HG02763 (cell line): ENCODE results near the gene TMEM218.
"Not testable (repeated sequence)": the region's sequence is repeated elsewhere in the genome, so short reads cannot be mapped to it uniquely, and the experiment has no call there.

Source experiments
- ATAC-seq: cut with Tn5 transposase; IDR thresholded peaks from one replicate; pipeline ENCODE4 v1.9.1; 2021; ENCODE audit warnings: mild to moderate bottlenecking, moderate library complexity; ENCODE audit not compliant: unreplicated experiment

The TMEM218 gene

DNA sequence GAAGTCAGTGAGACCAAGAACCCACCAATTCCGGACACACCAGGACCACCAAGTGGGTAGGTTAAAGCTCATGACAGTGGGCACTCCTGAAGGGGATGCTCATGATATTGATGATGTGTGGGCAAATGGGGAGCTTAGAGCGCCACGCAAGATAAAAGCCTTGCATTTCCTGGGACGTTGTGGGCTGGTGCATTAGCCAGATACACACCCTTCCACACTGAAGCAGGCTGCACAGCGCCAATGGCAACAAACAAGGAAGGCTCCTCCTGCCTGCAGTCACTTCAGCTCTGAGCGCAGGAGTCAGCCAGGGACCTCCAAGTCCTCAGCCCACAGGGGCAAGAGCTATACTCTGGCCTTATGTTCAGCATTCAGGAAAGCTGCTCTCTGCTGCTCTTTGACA lies 20.6 kb downstream of the TMEM218 start:
- ATAC-seq, result no peak

DNA sequence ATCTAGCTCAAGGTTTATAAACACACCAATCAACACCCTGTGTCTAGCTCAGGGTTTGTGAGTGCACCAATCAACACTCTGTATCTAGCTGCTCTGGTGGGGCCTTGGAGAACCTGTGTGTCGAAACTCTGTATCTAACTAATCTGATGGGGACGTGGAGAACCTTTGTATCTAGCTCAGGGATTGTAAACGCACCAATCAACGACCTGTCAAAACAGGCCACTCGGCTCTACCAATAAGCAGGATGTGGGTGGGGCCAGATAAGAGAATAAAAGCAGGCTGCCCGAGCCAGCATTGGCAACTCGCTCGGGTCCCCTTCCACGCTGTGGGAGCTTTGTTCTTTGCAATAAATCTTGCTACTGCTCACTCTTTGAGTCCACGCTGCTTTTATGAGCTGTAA lies 21.3 kb downstream of the TMEM218 start:
- ATAC-seq, result not testable (repeated sequence)

- not testable (repeated sequence) for ATAC-seq
Observed at GRCh38 chr11:125089481-125089880, 21.9 kb downstream of the TMEM218 start.

GRCh38 chr11:125088576-125089455 lies 22.6 kb downstream of the TMEM218 start:
- ATAC-seq, result no peak

- no peak for ATAC-seq
Observed at GRCh38 chr11:125088123-125088522, 23.3 kb downstream of the TMEM218 start.

DNA sequence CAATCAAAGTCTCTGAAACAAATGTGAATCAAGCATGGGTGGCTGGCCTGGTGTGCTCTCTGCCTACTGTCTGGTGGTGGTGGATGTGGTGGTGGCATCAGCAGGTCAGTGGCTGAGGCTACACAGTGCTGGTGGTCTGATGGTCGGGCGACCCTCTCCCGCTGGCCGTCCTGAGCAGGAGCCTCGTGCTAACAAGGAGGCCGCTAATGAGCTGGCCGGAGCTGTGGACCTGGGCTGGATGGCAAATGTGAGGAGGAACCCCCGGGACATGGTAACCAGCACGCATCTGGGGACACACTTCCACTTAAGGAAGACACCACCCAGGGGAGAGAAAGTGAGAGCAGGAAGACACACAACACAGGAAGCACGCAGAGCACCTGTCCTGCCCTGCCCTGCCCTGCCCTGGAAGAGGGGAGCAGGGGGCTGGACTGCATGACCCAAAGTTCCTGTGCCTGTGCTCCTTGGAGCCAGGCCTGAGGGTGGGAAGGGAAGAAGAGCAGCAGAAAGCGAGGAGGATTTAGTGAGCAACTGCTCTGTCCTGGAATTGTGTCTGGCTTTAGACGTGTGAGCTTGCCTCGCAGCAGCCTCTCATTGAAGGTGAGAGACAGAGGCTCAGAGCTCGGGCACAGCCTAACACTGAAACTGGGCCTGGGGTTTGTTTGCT lies 24.7 kb downstream of the TMEM218 start:
- no peak for ATAC-seq

DNA sequence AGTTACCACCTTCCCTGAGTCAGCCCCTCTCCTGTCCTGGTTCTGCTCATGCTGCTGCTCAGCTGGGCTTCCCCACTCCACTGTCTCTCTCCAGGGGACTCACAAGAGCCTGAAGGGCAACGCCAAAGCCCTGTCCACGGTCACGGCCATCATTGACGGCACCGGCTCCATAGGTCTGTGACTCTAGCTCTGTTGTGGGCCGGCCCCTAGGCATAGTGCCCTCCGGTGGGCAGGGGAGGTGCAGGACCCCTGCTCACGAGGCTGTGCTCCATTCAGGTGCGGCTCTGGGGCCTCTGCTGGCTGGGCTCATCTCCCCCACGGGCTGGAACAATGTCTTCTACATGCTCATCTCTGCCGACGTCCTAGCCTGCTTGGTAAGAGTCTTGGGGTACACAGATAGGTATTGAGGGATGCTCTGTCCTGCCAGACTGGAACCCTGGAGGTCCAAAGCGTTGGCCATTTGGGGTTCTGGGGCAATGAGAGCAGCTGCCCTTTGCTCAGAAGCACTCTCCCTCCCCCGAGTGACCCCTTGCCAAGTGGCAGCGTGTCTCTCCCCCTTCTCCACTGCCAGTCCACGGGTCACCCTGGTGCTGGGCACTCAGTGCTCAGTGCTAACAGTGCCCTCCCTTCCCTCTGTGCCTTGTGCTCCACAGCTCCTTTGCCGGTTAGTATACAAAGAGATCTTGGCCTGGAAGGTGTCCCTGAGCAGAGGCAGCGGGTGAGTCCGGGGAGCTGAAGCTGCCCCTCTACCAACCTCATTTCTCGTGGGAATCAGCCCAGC lies 25.9 kb downstream of the TMEM218 start:
- ATAC-seq, result no peak

DNA sequence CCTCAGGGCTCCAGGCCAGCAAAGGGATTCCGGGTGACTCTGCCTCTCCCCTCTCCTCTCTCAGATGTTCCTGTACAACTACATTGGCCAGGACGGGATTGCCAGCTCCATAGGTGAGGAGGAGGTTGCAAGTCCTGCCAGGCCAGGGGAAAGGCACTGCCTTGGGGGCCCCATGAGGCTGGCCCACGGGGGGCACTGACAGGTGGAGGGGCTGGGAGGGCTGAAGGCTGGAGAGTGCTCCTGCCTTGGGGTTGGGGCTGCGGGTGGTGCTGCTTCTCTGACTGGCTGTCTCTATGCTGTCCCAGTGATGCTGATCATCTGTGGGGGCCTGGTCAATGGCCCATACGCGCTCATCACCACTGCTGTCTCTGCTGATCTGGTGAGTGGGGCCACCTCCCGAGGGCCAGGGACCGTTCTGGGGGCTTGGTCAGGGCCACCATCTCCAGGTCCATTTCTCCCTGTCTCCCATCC lies 26.6 kb downstream of the TMEM218 start:
- no peak for ATAC-seq

DNA sequence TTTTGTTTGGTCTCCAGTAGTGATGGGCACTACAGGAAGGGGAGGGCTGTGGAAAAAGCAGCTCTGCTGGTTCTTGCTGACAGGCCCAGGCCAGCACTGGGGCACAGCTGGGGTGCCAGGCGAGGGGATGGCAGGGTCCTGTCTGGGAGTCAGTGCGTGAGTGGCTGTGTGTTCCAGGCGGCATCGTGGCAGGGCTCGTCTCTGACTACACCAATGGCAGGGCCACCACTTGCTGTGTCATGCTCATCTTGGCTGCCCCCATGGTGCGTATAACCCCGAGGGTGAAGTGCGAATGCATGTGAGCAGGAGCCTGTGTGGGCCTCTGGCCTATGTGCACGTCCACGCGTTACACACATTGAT lies 27.4 kb downstream of the TMEM218 start:
- ATAC-seq, result no peak

DNA sequence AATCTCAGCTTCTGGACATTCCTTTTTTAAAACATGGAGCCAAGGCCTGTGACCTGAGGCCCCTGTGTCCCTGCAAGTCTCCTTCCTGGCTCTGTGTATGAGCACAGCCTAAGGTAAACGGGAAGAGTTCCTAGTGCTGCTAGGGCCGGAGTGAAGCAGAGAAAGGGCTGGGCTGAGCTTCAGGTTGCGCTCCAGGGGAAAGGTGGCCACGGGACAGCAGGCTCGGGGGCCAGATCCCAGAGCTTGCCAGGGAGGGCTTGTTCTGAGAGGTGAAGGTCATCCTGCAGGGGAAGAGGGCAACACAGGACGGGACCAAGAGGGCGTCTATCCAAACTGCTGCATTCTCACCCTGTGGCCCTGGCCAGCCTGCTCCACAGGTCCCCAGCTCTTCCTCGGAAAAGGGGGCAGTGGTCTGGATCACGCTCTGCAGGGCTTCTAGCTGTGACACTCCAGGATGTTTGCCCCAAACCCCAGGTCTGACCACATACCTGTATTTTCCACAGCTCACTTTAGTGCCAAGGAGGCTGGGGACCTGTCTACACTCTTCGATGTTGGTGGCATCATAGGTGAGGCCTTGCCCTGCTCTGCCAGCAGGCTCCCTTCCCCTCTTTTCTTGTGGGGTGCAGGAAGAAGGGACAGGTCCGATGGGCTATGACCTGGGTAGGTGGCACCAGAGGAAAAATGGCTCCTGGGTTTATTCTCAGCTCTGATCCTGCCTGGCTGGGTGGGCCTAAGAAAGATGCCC lies 27.9 kb downstream of the TMEM218 start:
- ATAC-seq, result no peak

GRCh38 chr11:125082611-125083311 lies 28.7 kb downstream of the TMEM218 start:
- no peak for ATAC-seq

DNA sequence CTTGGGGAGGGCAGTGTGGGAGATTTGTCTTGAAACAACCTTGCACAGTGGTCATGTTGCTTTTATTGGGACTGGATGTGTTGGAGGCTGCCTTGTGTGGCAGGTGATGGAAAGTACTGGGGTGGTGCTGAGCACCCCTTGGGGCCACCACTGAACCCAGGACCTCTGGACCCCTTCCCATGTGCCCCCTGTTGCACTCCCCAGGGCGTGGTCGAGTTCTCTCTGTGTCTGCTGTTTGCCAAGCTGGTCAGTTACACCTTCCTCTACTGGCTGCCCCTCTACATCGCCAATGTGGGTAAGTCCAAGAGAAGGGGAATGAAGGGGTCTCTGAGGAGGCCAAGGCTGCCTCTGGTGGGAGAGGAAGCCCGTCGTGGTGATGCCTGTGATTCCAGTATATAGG lies 29.4 kb downstream of the TMEM218 start:
- ATAC-seq, result no peak

DNA sequence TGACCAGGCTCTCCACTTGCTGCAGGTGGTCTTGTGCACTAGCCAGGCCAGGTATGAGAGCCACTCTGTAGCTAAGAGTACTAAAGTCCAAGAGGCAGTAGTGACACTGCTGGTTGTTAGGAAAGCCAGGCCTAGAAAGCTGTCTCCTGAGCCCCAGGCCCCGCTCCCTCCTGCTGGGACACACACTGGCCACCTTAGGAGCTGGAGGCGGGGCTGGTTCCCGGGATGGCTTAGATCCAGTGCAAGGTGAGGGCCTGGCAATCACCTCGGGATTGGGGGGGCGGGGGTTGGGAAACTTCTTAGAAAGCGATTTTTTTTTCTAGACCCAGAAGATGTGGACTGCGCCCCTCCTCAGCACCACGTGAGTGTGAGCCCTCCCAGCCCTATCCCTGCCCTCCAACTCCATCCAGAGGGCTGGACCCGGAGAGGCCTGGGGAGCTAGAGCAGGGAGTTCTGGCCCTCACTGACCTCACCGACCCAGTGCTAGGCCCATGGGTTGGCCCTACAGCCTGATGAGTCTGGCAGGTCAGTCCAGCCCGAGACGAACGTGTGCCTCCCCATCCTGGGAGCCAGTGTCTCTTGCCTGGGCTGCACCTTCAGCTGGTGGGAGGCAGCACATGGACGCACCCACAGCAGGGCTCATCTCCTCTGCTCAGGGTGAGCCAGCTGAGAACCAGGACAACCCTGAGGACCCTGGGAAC lies 30.2 kb downstream of the TMEM218 start:
- no peak for ATAC-seq

- ATAC-seq, result no peak
Observed at GRCh38 chr11:125080531-125080911, 30.9 kb downstream of the TMEM218 start.

GRCh38 chr11:125079878-125080530 lies 31.4 kb downstream of the TMEM218 start:
- no peak for ATAC-seq

- no peak for ATAC-seq
Observed at GRCh38 chr11:125079151-125079877, 32.1 kb downstream of the TMEM218 start.

- ATAC-seq, result no peak
Observed at GRCh38 chr11:125078516-125079140, 32.8 kb downstream of the TMEM218 start.

DNA sequence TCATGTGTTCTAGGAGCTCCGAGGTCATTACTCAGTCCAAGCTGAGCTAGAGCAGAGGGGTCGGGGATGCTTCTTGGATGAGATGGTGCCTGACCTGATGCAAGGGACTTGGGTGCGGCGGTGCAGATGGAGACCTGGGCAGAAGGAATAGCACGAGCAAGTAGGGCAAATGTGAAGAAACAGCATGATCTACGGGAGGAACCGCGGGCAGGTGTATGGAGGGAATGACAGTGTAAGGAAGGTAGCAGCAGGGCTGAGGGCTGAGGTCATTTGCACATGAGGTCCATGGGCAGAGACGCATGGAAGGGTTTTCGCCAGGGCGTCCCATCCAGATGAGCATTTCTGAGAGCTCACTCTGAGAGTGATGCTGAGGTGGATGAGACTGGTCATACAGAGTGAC lies 33.4 kb downstream of the TMEM218 start:
- no peak for ATAC-seq
